Central memory CD8-positive, alpha-beta T cell (primary cell): ENCODE data around the gene SEPTIN10.

ENCODE experiments used
- ATAC-seq: fragments of 150-1000 bp; cut with Tn5 transposase; replicated peaks from 2 replicates; pipeline ENCODE4 v1.10.0; 2022; ENCODE audit warnings: mild to moderate bottlenecking, moderate FRiP score, moderate number of reproducible peaks; ENCODE audit not compliant: poor library complexity, severe bottlenecking; ENCODE audit errors: extremely low read depth
- DNase-seq, 2 donors: peaks; one replicate each; pipeline ENCODE4 v3.0.0; 2021; ENCODE audit warnings: low spot score in 2 of 2
- H3K27ac Mint-ChIP-seq: one replicate; pipeline ENCODE4 v1.8.0; 2022; ENCODE audit warnings: low read depth, mild to moderate bottlenecking, moderate library complexity, mixed read lengths
- H3K27me3 Mint-ChIP-seq: one replicate; pipeline ENCODE4 v1.8.0; 2022; ENCODE audit warnings: mixed read lengths
- H3K36me3 Mint-ChIP-seq: one replicate; pipeline ENCODE4 v1.8.0; 2022; ENCODE audit warnings: mild to moderate bottlenecking, moderate library complexity, mixed read lengths; ENCODE audit not compliant: insufficient read depth
- H3K4me1 Mint-ChIP-seq: one replicate; pipeline ENCODE4 v1.8.0; 2022; ENCODE audit warnings: mixed read lengths
- H3K4me3 Mint-ChIP-seq: one replicate; pipeline ENCODE4 v1.8.0; 2022; ENCODE audit warnings: mild to moderate bottlenecking, moderate library complexity, mixed read lengths
- H3K9me3 Mint-ChIP-seq: one replicate; pipeline ENCODE4 v1.8.0; 2022; ENCODE audit warnings: mixed read lengths

The SEPTIN10 gene

GRCh38 chr2:109529532-109530449 is 84.0 kb downstream of the SEPTIN10 start:
- H3K27me3 Mint-ChIP-seq, result peaks cover 66% of the 10 kb centered on the region
- no peak overlapping the region for H3K4me3 Mint-ChIP-seq
- ATAC-seq, result no peak

GRCh38 chr2:109528811-109529501 is 84.8 kb downstream of the SEPTIN10 start:
- DNase-seq (no peak), ATAC-seq (no peak)
- H3K27ac Mint-ChIP-seq, result no peak overlapping the region
- no peaks in the 10 kb centered on the region for H3K4me1 Mint-ChIP-seq
- peaks cover 4% of the 10 kb centered on the region for H3K36me3 Mint-ChIP-seq
- peaks cover 66% of the 10 kb centered on the region for H3K27me3 Mint-ChIP-seq
- no peak overlapping the region for H3K4me3 Mint-ChIP-seq
- H3K9me3 Mint-ChIP-seq, result no peaks in the 10 kb centered on the region

More at GRCh38 chr2:109529532-109530449, 84.0 kb downstream of the SEPTIN10 start:
- Mint-ChIP-seq H3K27ac (no peak overlapping the region), H3K4me1 (no peaks in the 10 kb centered on the region), H3K36me3 (peaks cover 4% of the 10 kb centered on the region), H3K9me3 (no peaks in the 10 kb centered on the region)
- DNase-seq, result no peak

GRCh38 chr2:109527846-109528705 is 85.7 kb downstream of the SEPTIN10 start:
- no peaks in the 10 kb centered on the region for H3K9me3 Mint-ChIP-seq
- H3K4me3 Mint-ChIP-seq, result no peak overlapping the region
- H3K27me3 Mint-ChIP-seq, result peaks cover 66% of the 10 kb centered on the region
- H3K36me3 Mint-ChIP-seq, result peaks cover 4% of the 10 kb centered on the region
- no peaks in the 10 kb centered on the region for H3K4me1 Mint-ChIP-seq
- ATAC-seq (no peak), DNase-seq (no peak)
- H3K27ac Mint-ChIP-seq, result no peak overlapping the region

- Mint-ChIP-seq H3K36me3 (peaks cover 4% of the 10 kb centered on the region), H3K4me3 (no peak overlapping the region), H3K9me3 (no peaks in the 10 kb centered on the region), H3K4me1 (no peaks in the 10 kb centered on the region), H3K27ac (no peak overlapping the region), H3K27me3 (peaks cover 57% of the 10 kb centered on the region)
- ATAC-seq, result no peak
- DNase-seq, result no peak
Observed at GRCh38 chr2:109527079-109527478, 86.7 kb downstream of the SEPTIN10 start.

GRCh38 chr2:109526442-109526970 is 87.3 kb downstream of the SEPTIN10 start:
- Mint-ChIP-seq H3K9me3 (no peaks in the 10 kb centered on the region), H3K4me3 (no peak overlapping the region), H3K27me3 (peaks cover 51% of the 10 kb centered on the region), H3K27ac (no peak overlapping the region), H3K4me1 (no peaks in the 10 kb centered on the region), H3K36me3 (peaks cover 4% of the 10 kb centered on the region)
- ATAC-seq (no peak), DNase-seq (no peak)

- H3K27ac Mint-ChIP-seq, result no peak overlapping the region
- H3K4me1 Mint-ChIP-seq, result no peaks in the 10 kb centered on the region
- H3K4me3 Mint-ChIP-seq, result no peak overlapping the region
- peaks cover 4% of the 10 kb centered on the region for H3K36me3 Mint-ChIP-seq
- ATAC-seq, result no peak
- DNase-seq, result no peak
- peaks cover 44% of the 10 kb centered on the region for H3K27me3 Mint-ChIP-seq
- no peaks in the 10 kb centered on the region for H3K9me3 Mint-ChIP-seq
Observed at GRCh38 chr2:109525836-109526235, 87.9 kb downstream of the SEPTIN10 start.

- no peak for ATAC-seq
- H3K36me3 Mint-ChIP-seq, result peaks cover 4% of the 10 kb centered on the region
- DNase-seq, result no peak
- H3K27ac Mint-ChIP-seq, result no peak overlapping the region
- H3K9me3 Mint-ChIP-seq, result no peaks in the 10 kb centered on the region
- H3K4me3 Mint-ChIP-seq, result no peak overlapping the region
- H3K4me1 Mint-ChIP-seq, result no peaks in the 10 kb centered on the region
- peaks cover 25% of the 10 kb centered on the region for H3K27me3 Mint-ChIP-seq
Observed at GRCh38 chr2:109523536-109524361, 90.0 kb downstream of the SEPTIN10 start.

- DNase-seq, result no peak
- ATAC-seq, result no peak
- no peaks in the 10 kb centered on the region for H3K9me3 Mint-ChIP-seq
- no peak overlapping the region for H3K27ac Mint-ChIP-seq
- peaks cover under 1% of the 10 kb centered on the region for H3K36me3 Mint-ChIP-seq
- H3K27me3 Mint-ChIP-seq, result peaks cover 19% of the 10 kb centered on the region
- H3K4me1 Mint-ChIP-seq, result no peaks in the 10 kb centered on the region
- no peak overlapping the region for H3K4me3 Mint-ChIP-seq
Observed at GRCh38 chr2:109523121-109523520, 90.6 kb downstream of the SEPTIN10 start.

- H3K27ac Mint-ChIP-seq, result no peak overlapping the region
- H3K4me3 Mint-ChIP-seq, result no peak overlapping the region
- H3K4me1 Mint-ChIP-seq, result no peaks in the 10 kb centered on the region
- no peaks in the 10 kb centered on the region for H3K9me3 Mint-ChIP-seq
- H3K36me3 Mint-ChIP-seq, result no peaks in the 10 kb centered on the region
- H3K27me3 Mint-ChIP-seq, result peaks cover 8% of the 10 kb centered on the region
- no peak for DNase-seq
- no peak for ATAC-seq
Observed at GRCh38 chr2:109522063-109522374, 91.7 kb downstream of the SEPTIN10 start.

GRCh38 chr2:109521233-109522062 is 92.3 kb downstream of the SEPTIN10 start:
- Mint-ChIP-seq H3K4me3 (no peak overlapping the region), H3K36me3 (no peaks in the 10 kb centered on the region), H3K27me3 (peaks cover 2% of the 10 kb centered on the region), H3K9me3 (no peaks in the 10 kb centered on the region), H3K27ac (no peak overlapping the region), H3K4me1 (no peaks in the 10 kb centered on the region)
- DNase-seq (no peak), ATAC-seq (no peak)

- no peak for DNase-seq
- peaks cover 8% of the 10 kb centered on the region for H3K27me3 Mint-ChIP-seq
- no peaks in the 10 kb centered on the region for H3K36me3 Mint-ChIP-seq
- H3K9me3 Mint-ChIP-seq, result no peaks in the 10 kb centered on the region
- no peak for ATAC-seq
- H3K27ac Mint-ChIP-seq, result no peak overlapping the region
- H3K4me3 Mint-ChIP-seq, result no peak overlapping the region
- peaks cover 6% of the 10 kb centered on the region for H3K4me1 Mint-ChIP-seq
Observed at GRCh38 chr2:109519513-109519912, 94.3 kb downstream of the SEPTIN10 start.
